Epithelial cell of proximal tubule (primary cell): ENCODE measurements around the gene SH3PXD2A. TPM values are rescaled to one million over a fixed set of nuclear protein-coding genes. Genes with fewer than 3 reads are reported as not detected.

Source experiments
- DNase-seq: peaks from one replicate; pipeline ENCODE4 v3.0.0-alpha.2; 2011; ENCODE audit warnings: low read depth
- H3K4me3 ChIP-seq: 2 replicates; pipeline ENCODE4 v1.5.1; 2011; ENCODE audit warnings: low read depth, mild to moderate bottlenecking, low read length
- total RNA-seq: library from RNA; depleted of rRNA; stranded (reverse); fragments of >200 nt; gene quantifications from 2 replicates; pipeline ENCODE4 v1.2.3, GENCODE V29; 2015
- TF ChIP-seq, protein P1 (sequence below): conservative IDR thresholded peaks from 2 replicates; pipeline ENCODE4 v1.5.1; 2012; ENCODE audit warnings: low read depth, mild to moderate bottlenecking, low read length

Gene SH3PXD2A
- total RNA-seq, 1 donor from 2014 or later, result 5.8 TPM

- TF ChIP-seq, protein P1, sequence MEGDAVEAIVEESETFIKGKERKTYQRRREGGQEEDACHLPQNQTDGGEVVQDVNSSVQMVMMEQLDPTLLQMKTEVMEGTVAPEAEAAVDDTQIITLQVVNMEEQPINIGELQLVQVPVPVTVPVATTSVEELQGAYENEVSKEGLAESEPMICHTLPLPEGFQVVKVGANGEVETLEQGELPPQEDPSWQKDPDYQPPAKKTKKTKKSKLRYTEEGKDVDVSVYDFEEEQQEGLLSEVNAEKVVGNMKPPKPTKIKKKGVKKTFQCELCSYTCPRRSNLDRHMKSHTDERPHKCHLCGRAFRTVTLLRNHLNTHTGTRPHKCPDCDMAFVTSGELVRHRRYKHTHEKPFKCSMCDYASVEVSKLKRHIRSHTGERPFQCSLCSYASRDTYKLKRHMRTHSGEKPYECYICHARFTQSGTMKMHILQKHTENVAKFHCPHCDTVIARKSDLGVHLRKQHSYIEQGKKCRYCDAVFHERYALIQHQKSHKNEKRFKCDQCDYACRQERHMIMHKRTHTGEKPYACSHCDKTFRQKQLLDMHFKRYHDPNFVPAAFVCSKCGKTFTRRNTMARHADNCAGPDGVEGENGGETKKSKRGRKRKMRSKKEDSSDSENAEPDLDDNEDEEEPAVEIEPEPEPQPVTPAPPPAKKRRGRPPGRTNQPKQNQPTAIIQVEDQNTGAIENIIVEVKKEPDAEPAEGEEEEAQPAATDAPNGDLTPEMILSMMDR, result no peak
- H3K4me3 ChIP-seq, result no peak overlapping the region
- no peak for DNase-seq
Observed at GRCh38 chr10:103679096-103679790, 176.1 kb downstream of the SH3PXD2A start.

- DNase-seq, result no peak
- no peak overlapping the region for H3K4me3 ChIP-seq
- TF ChIP-seq, protein P1, result no peak
Observed at GRCh38 chr10:103678178-103678526, 177.2 kb downstream of the SH3PXD2A start.

- TF ChIP-seq, protein P1, result no peak
- DNase-seq, result no peak
- H3K4me3 ChIP-seq, result no peak overlapping the region
Observed at GRCh38 chr10:103677486-103678177, 177.7 kb downstream of the SH3PXD2A start.

DNA sequence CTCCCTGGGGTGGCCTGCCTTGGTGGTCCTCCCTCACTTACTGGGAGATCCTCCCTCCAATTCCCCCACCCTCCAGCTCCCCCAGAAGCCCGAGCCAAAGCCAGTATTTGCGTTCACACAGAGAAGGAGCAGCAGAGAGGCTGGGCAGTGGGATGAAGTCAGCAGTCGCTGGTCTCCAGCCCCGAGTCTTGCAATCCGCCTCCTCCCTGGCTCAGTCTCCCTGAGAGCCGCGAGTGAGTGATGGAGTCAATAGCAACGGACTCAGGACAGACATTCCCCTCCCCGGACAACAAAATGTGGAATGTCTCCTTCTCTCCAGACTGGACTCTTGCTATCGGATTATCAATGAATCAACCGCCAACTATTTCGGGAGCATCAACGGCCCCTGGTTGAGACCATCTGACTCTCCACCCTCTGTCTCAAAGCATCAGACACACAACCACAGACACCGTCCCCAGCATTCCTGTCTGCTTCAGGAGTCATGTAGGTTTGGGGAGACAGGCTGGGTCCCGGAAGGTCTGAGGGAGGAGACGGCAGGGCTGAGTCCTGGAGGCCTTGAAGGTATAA is 178.4 kb downstream of the SH3PXD2A start:
- H3K4me3 ChIP-seq, result no peak overlapping the region
- DNase-seq, result no peak
- TF ChIP-seq, protein P1, result no peak

DNA sequence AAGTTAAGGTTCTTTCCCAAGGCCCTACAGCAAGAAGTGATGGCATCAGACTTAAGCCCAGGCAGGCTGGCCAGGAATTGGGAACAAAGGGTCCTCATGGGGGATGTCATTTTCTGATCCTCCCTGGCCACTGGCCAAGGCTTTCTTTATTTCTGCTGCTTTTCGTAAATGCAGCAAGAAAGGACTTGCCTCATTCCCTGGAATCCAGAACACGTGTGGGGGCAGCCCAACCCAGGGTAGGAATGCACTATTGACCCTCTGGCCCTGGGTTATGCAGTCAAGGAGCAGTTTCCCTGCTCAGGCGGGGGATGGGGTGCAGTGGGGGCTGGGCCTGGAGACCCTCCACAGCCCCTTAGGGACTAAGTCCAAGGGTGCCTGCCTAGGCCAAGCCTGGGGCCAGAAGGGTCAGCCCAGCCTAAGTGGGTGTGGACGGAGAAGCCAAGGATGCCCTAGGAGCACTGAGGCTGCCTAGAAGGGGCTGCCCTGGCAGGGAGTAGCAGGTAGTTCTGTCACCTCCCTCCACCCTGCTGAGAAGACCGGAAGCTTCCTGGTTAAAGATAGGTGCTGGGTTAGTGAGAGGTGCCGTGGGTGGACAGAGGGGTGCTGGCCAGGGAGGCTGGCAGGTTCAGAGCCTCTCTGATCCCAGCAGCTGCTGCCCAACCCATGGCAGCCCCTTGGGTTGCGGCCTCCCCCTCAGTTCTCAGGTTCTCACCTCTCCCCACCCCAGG is 179.2 kb downstream of the SH3PXD2A start:
- TF ChIP-seq, protein P1, result no peak
- no peak overlapping the region for H3K4me3 ChIP-seq
- no peak for DNase-seq

GRCh38 chr10:103673606-103674005 is 181.8 kb downstream of the SH3PXD2A start:
- TF ChIP-seq, protein P1, result no peak

More at GRCh38 chr10:103673606-103674005, 181.8 kb downstream of the SH3PXD2A start:
- H3K4me3 ChIP-seq, result no peak overlapping the region
- DNase-seq, result no peak
